IPS-15b (cell line): ENCODE data around the gene PARP15.

Experiments used
- H3K27me3 ChIP-seq: one replicate; pipeline ENCODE4 v1.6.1; 2013; ENCODE audit warnings: low read length; ENCODE audit not compliant: control insufficient read depth, insufficient read depth
- H3K36me3 ChIP-seq: one replicate; pipeline ENCODE4 v1.6.1; 2013; ENCODE audit warnings: low read length; ENCODE audit not compliant: control insufficient read depth, insufficient read depth
- H3K4me1 ChIP-seq: one replicate; pipeline ENCODE4 v1.6.1; 2013; ENCODE audit warnings: mild to moderate bottlenecking, low read length; ENCODE audit not compliant: control insufficient read depth, insufficient read depth
- H3K4me3 ChIP-seq: one replicate; pipeline ENCODE4 v1.5.1; 2013; ENCODE audit warnings: low read depth, low read length
- H3K9ac ChIP-seq: one replicate; pipeline ENCODE4 v1.6.1; 2013; ENCODE audit warnings: low read depth, mild to moderate bottlenecking, low read length
- H3K9me3 ChIP-seq: one replicate; pipeline ENCODE4 v1.6.1; 2013; ENCODE audit warnings: mild to moderate bottlenecking, low read length; ENCODE audit not compliant: control insufficient read depth, insufficient read depth

Gene PARP15

GRCh38 chr3:122621112-122621511, 43.7 kb downstream of the PARP15 start:
- H3K9ac ChIP-seq, result no peak overlapping the region

GRCh38 chr3:122623031-122623829, 45.8 kb downstream of the PARP15 start:
- Histone ChIP-seq H3K27me3 (no peaks in the 10 kb centered on the region), H3K9ac (no peak overlapping the region), H3K36me3 (no peaks in the 10 kb centered on the region), H3K4me1 (no peaks in the 10 kb centered on the region), H3K9me3 (no peaks in the 10 kb centered on the region), H3K4me3 (no peak overlapping the region)

More at GRCh38 chr3:122621112-122621511, 43.7 kb downstream of the PARP15 start:
- no peak overlapping the region for H3K4me3 ChIP-seq
- no peaks in the 10 kb centered on the region for H3K27me3 ChIP-seq
- no peaks in the 10 kb centered on the region for H3K36me3 ChIP-seq
- no peaks in the 10 kb centered on the region for H3K4me1 ChIP-seq
- H3K9me3 ChIP-seq, result no peaks in the 10 kb centered on the region

- H3K9me3 ChIP-seq, result no peaks in the 10 kb centered on the region
- no peaks in the 10 kb centered on the region for H3K36me3 ChIP-seq
- H3K27me3 ChIP-seq, result no peaks in the 10 kb centered on the region
- H3K4me3 ChIP-seq, result no peak overlapping the region
- H3K4me1 ChIP-seq, result no peaks in the 10 kb centered on the region
- H3K9ac ChIP-seq, result no peak overlapping the region
Observed at GRCh38 chr3:122626515-122627180, 49.2 kb downstream of the PARP15 start.

GRCh38 chr3:122627301-122627700, 49.9 kb downstream of the PARP15 start:
- no peak overlapping the region for H3K4me3 ChIP-seq
- no peaks in the 10 kb centered on the region for H3K9me3 ChIP-seq
- no peaks in the 10 kb centered on the region for H3K36me3 ChIP-seq
- no peaks in the 10 kb centered on the region for H3K27me3 ChIP-seq
- H3K9ac ChIP-seq, result no peak overlapping the region
- H3K4me1 ChIP-seq, result no peaks in the 10 kb centered on the region

GRCh38 chr3:122628567-122628966, 51.1 kb downstream of the PARP15 start:
- Histone ChIP-seq H3K36me3 (no peaks in the 10 kb centered on the region), H3K4me3 (no peak overlapping the region), H3K4me1 (no peaks in the 10 kb centered on the region), H3K9me3 (no peaks in the 10 kb centered on the region), H3K9ac (no peak overlapping the region), H3K27me3 (no peaks in the 10 kb centered on the region)

- Histone ChIP-seq H3K9ac (no peak overlapping the region), H3K4me3 (no peak overlapping the region), H3K27me3 (no peaks in the 10 kb centered on the region), H3K9me3 (no peaks in the 10 kb centered on the region), H3K36me3 (no peaks in the 10 kb centered on the region), H3K4me1 (no peaks in the 10 kb centered on the region)
Observed at GRCh38 chr3:122629763-122630162, 52.3 kb downstream of the PARP15 start.

GRCh38 chr3:122635789-122636188, 58.3 kb downstream of the PARP15 start:
- no peaks in the 10 kb centered on the region for H3K4me1 ChIP-seq
- H3K9me3 ChIP-seq, result no peaks in the 10 kb centered on the region
- no peak overlapping the region for H3K9ac ChIP-seq
- H3K4me3 ChIP-seq, result no peak overlapping the region
- H3K36me3 ChIP-seq, result no peaks in the 10 kb centered on the region
- H3K27me3 ChIP-seq, result no peaks in the 10 kb centered on the region

GRCh38 chr3:122636697-122637096, 59.2 kb downstream of the PARP15 start:
- H3K9me3 ChIP-seq, result no peaks in the 10 kb centered on the region
- H3K9ac ChIP-seq, result no peak overlapping the region
- H3K27me3 ChIP-seq, result no peaks in the 10 kb centered on the region
- H3K4me1 ChIP-seq, result no peaks in the 10 kb centered on the region
- no peaks in the 10 kb centered on the region for H3K36me3 ChIP-seq
- H3K4me3 ChIP-seq, result no peak overlapping the region

GRCh38 chr3:122640437-122640999, 63.1 kb downstream of the PARP15 start:
- Histone ChIP-seq H3K9ac (no peak overlapping the region), H3K4me3 (no peak overlapping the region), H3K9me3 (no peaks in the 10 kb centered on the region), H3K36me3 (no peaks in the 10 kb centered on the region), H3K27me3 (no peaks in the 10 kb centered on the region), H3K4me1 (no peaks in the 10 kb centered on the region)

GRCh38 chr3:122642935-122643334, 65.5 kb downstream of the PARP15 start:
- H3K9ac ChIP-seq, result no peak overlapping the region
- H3K4me1 ChIP-seq, result no peaks in the 10 kb centered on the region
- H3K27me3 ChIP-seq, result no peaks in the 10 kb centered on the region

GRCh38 chr3:122646146-122646988, 68.9 kb downstream of the PARP15 start:
- Histone ChIP-seq H3K9me3 (no peaks in the 10 kb centered on the region), H3K27me3 (no peaks in the 10 kb centered on the region), H3K9ac (no peak overlapping the region), H3K4me3 (no peak overlapping the region), H3K36me3 (no peaks in the 10 kb centered on the region), H3K4me1 (no peaks in the 10 kb centered on the region)

More at GRCh38 chr3:122642935-122643334, 65.5 kb downstream of the PARP15 start:
- H3K9me3 ChIP-seq, result no peaks in the 10 kb centered on the region
- no peak overlapping the region for H3K4me3 ChIP-seq
- H3K36me3 ChIP-seq, result no peaks in the 10 kb centered on the region
